IPS-NIHi7 (cell line): ENCODE data around the gene RNF212.

ENCODE experiments used
- DNase-seq: peaks from one replicate; pipeline ENCODE4 v3.0.0; 2012; ENCODE audit warnings: mixed read lengths; ENCODE audit errors: extremely low spot score

RNF212 gene

GRCh38 chr4:1036095-1036494, 77.3 kb downstream of the RNF212 start:
- DNase-seq: no peak

GRCh38 chr4:1035510-1035909, 77.9 kb downstream of the RNF212 start:
- no peak for DNase-seq

GRCh38 chr4:1033840-1034551, 79.4 kb downstream of the RNF212 start:
- no peak for DNase-seq

GRCh38 chr4:1032861-1033260, 80.5 kb downstream of the RNF212 start:
- no peak for DNase-seq

- peak; percentile 38 for DNase-seq
Observed at GRCh38 chr4:1031956-1032795, 81.2 kb downstream of the RNF212 start.

- no peak for DNase-seq
Observed at GRCh38 chr4:1031346-1031745, 82.0 kb downstream of the RNF212 start.

- no peak for DNase-seq
Observed at GRCh38 chr4:1030559-1030958, 82.8 kb downstream of the RNF212 start.

- DNase-seq: peak; percentile 68
Observed at GRCh38 chr4:1030031-1030430, 83.3 kb downstream of the RNF212 start.

GRCh38 chr4:1029529-1029928, 83.8 kb downstream of the RNF212 start:
- no peak for DNase-seq

- no peak for DNase-seq
Observed at GRCh38 chr4:1028574-1029220, 84.7 kb downstream of the RNF212 start.

- no peak for DNase-seq
Observed at GRCh38 chr4:1027915-1028238, 85.5 kb downstream of the RNF212 start.

GRCh38 chr4:1027219-1027914, 86.0 kb downstream of the RNF212 start:
- DNase-seq: no peak

- peak; percentile 75 for DNase-seq
Observed at GRCh38 chr4:1026115-1026514, 87.2 kb downstream of the RNF212 start.

- no peak for DNase-seq
Observed at GRCh38 chr4:1024882-1025545, 88.3 kb downstream of the RNF212 start.

- no peak for DNase-seq
Observed at GRCh38 chr4:1023895-1024740, 89.2 kb downstream of the RNF212 start.

- DNase-seq: no peak
Observed at GRCh38 chr4:1023075-1023640, 90.2 kb downstream of the RNF212 start.

GRCh38 chr4:1022739-1023066, 90.7 kb downstream of the RNF212 start:
- DNase-seq: no peak

GRCh38 chr4:1022051-1022738, 91.2 kb downstream of the RNF212 start:
- DNase-seq: no peak
